ENCODE results near the gene PLXNA4.

Gene PLXNA4

DNA sequence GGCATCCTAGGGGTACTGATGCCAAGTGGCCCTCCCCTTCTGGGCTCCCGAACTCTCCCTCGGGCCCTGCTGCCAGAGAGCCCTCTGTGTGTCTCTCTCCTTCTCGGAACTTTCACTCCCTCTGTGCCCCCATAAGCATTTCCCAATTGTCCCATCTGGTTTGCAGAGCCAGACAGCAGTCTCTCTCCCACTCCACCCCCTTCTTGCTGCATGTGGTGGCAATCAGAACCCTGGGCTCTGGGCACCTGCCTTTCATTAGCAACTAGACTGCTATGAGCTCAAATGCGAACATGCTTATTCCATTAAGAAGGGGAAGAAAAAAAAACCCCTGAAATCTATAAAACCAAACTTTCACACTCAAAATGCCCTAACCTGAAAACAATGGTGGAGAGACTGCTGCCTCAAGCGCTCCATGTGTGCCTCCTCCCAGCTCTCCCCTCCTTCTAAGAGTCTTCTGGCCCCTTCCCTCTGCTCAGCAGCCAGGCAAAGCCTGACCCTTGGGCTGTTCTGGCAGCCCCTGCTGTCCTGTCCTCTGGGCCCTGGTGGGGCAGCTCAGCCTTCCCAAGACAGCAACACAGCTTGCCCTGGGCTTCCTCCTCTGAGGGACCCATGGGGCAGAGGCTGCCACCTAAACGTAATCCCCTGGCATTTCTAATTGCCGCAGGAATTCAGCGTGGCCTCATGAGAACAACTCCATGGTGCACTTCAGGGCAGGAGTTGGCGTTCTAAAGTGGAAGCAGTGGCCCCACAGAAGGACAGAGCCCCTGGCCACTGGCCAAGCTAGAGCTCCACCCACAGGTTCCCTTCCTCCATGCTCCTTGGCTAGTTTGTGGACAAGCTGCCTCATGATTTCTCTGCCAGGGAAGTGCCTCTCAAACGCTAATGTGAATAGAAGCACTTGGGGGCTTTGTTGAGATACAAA lies 415.4 kb downstream of the PLXNA4 start:
- no peak for DNase-seq

DNA sequence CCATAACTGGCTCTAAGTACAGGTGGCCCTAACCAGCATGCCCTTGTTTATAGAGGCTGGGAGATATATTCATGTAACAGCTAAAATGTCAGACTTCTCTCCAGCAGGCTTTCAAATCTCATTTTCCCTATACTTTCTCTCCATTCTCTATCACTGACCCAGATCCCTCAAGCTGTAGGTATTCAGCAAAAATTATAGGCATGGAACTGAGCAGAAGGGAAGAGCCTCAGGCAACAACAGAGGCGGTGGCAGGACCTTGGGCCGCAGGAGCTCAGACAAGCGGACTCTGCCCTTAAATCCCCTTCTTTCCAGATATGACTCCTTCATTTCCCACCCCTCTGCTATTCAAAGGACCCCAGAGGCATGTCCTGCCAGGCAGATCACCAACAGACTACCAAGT lies 417.4 kb downstream of the PLXNA4 start:
- DNase-seq, result no peak

DNA sequence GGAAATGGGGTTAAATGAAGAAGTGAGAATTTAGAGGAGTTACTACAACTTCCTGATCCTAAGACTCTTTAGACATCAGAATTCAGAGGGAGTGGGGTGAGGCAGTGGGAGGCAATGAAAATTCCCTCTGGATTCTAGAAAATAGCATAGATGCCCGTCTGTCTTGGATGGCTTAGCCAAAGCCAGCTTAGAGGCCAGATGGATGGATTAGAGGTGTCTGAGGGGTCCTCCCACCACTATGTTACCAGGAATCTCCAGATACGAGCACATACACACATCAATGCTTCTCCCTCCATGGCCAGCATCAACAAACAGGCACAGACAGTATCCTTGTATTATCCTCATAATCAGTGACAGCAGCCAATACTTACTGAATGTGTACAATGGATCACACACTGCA lies 418.1 kb downstream of the PLXNA4 start:
- DNase-seq, result no peak

DNA sequence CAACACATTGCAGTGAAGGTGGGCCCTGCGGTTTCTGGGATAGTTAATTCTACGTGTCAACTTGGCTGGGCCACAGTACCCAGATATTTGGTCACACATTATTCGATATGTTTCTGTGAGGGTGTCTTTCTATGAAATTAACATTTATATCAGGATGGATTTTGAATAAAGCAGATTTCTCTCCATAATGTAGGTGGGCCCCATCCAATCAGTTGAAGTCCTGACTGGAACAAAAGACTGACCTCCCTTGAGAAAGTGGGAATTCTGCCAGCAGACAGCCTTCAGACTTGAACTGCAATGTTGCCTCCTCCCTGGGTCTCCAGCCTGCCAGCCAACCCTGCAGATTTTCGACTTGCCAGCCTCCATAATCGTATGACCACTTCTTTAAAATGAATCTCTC lies 420.6 kb downstream of the PLXNA4 start:
- DNase-seq, result no peak

DNA sequence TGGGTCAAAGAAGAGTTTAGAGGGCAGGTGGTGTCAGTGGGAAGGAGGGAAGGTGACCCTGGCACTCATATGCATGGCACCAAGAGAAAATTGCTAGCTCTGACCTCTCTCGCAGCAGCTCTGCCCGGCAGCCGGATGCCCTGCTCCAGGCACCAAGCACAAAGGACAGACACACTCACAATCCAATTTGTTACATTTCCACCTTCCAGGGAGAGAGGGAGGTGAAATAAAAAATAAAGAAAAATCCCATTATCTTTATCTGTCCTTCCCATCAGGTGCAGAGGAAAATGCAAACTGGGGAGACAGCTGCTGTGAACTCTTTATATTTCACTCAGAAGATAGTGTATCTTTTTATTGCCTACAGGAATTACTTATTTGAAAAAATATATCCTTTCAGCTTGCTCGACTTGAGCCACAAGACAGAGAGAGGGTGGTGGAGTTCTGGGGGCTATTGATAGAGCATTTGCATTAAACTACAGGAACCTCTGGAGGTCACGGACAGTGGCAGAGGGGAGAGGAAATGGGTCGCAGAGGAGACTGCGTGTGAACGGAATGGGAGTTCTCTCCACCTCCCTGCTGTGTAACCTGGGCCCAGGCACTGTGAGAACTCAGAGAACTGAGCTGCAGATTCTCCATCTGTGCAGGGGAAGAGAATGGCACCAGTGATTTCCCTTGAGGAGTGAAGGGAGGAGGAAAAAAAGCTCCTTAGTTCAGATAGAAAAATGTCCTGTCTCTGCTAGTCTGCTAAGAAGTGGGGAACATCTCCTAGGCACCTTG lies 421.4 kb downstream of the PLXNA4 start:
- DNase-seq, result no peak

DNA sequence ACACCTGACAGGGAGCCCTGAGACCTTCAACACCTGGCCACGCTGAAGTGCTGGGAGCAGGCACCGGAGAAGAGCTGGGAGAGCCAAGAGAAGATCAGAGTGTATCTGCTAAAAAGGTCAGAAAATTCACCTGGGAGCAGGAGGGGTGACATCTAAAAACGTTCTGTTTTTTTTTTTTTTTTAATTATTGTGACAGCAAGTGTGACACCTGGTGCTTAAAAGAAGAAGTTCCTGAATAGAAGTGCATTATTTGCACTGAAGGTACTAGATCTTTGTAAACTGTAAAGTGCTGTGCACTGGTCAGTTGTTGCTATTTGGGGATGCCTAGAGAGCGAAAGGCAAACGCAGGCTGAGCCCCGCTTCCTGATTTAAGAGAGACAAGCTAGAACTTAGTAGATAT lies 422.0 kb downstream of the PLXNA4 start:
- no peak for DNase-seq

DNA sequence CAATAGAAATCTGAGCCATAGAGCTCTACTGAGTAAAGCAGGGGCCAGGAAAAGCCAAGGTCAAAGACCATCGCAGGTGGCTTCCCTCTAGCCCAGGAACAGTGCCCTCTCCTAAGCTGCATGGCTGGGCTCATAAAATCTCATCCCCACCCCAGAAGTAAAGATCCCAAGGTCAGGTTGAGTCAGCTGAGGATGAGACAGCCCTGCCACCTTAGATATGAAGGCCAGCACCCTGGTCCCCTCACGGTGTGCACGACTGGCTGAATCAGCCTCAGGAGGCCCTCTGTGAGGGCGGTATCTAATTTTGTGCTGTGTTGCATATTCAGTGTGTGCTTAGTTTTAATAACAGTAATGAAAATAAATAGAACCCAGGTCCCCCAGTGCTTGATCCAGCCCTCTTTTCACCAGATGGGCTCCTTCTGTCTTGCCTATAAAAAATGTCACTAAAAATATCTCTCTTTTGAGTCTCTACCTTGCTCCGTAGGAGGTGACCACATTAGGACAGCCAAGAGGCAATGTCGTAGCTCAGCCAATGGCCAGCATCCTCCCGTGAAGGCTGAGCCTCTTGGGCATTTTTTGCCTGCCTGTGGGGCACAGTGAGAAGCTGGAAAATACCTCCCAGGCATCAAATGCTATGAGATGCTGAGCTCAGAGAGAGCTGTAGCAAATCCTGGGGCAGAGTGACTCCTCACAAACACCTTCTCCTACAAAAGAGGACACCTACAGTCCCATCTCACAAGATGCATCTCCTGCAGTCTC lies 424.0 kb downstream of the PLXNA4 start:
- no peak for DNase-seq

DNA sequence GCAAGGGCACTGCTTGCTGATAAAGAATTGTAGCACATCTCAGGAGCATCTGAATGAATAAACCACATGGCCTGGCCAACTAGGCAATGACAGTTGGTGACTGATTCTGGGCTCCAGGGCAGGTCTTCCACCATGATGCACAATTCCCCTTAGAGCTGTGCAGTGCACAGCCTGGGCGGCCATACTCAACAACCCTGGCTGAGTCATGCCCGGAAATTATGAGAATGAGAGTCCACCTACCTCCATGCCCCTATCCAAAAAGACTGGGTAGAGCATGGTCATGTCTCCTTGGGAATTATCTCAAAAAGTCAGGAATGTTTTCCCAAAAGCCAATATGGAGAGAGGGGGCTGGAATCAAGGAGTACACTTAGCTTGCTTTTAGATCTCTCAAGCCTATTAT lies 425.6 kb downstream of the PLXNA4 start:
- DNase-seq, result no peak

DNA sequence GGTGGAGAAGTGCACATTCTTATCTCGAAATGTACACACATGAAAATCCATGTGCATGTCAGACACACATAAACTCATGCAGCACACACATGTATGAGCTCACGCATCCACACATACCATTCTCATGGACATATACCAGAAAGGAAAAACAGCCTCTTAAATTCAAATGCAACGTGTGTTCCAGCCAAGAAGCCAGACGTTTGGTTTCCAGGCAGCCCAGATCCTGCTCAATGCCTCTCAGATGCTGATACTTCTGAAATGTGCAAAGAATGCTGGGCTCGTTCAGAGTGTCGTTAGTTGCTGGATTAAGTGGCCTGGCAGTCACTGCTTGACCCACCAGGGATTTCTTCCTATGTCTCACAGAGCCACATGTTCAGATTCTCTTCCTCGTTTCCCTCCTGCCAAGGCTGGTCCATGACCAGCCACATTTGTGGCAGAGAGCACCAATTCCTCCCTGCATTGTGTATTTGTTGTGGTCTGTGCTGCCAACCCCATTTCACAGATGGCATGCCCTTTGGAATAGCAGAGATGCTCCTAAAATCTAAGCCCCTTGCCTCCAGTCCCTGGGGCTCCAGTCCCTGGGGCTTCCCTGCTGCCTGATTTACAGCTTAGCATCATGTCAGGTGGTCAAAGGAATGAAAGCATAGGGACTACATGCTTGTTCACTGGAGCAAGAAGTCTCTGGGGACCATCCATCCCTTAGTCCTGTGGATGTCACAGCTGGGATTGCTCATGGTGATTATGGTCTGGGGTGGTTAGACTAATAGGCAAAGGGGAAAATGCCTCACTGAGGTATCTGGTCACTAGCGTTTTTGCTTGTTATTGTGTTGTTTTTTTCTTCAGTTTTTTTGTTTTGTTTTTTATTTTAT lies 426.6 kb downstream of the PLXNA4 start:
- no peak for DNase-seq

DNA sequence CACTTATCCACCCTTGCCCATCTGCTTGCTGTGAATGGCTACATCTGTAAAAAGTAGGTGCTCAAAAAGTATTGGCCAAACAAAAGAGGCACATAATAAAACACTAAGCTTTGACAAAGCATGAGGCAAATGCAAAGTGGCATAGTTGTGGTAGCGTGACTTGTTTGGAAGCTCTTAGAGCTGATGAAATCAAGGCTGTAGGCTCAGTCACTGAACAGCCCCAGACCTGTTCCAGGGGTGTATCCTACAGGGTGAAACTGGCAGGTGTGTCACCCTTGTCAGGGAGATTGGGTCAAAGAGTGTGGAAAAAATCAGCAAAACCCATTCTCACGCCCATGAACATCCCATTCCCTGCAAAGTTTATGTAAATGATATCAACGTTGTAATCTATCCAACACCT lies 427.4 kb downstream of the PLXNA4 start:
- DNase-seq, result no peak

DNA sequence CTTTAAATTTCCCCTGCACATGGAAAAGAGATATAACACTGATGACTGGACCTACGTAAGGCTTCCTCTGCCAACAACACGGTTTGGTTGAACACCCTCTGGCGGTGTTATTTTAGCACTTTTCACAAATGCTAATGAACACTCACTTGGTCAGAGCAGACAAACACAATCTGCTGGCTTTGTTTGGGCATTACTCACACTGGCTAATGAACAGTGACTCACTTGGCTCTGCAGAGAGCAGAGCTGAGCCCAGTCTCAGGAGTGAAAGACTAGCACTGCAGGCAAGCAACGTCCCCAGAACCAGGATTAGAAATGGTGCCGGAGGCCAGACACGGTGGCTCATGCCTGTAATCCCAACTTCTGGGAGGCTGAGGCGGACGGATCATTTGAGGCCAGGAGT lies 430.8 kb downstream of the PLXNA4 start:
- no peak for DNase-seq

DNA sequence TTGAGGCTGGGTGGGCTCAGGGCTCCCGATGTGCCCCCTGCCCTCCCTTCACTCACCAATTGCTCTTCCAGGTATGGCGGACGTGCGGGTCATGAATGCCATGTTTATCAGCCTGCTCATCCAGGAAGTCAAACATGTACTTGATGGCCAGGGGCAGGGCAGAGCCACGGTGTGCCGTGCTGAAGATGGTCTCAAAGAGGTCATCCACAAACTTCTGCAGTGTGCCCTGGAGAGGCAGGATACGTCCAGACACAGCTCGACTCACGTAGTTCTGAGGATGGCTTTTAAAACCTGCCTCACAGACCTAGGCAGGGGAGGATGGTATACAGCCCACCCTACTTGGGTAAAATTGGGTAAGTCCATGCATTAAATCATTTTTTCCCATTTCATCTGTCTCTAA lies 431.2 kb downstream of the PLXNA4 start:
- no peak for DNase-seq

DNA sequence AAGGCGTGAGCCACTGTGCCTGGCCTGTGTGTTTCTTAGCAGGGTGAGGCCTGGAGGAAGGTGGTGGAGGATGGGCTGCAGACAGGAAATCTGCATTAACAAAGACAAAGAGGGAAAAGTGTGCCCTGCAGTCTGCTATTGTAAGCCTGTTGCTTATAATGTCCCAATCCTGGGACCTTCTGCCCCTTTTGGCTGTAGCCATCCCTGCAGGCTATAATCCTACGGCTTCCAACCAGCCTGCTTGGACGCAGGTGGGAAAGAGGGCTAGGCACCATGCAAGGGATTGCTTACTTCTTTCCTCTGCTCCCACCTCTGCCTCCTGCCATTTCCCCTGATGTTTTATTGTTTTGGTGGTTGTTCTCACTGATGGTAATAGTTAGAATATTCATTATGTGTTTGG lies 434.3 kb downstream of the PLXNA4 start:
- no peak for DNase-seq

DNA sequence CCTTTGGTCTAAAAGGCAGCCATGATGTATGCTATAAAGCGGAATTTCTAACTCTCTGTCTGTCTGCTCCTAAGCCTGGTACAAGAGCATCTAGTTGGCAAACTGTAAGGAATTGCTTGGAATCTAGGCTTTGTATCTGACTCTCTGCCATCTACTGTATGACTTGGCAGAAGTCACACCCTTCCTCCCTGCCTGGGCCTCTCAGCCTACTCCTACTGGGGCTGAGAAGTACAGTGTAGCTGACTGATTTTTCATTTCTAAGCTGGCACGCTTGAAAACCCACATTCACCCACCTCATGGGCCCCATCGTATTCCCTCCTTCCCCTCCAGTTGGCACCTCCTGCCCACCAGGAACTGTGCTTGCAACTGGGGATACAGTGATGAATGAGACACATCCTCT lies 435.2 kb downstream of the PLXNA4 start:
- DNase-seq, result no peak

DNA sequence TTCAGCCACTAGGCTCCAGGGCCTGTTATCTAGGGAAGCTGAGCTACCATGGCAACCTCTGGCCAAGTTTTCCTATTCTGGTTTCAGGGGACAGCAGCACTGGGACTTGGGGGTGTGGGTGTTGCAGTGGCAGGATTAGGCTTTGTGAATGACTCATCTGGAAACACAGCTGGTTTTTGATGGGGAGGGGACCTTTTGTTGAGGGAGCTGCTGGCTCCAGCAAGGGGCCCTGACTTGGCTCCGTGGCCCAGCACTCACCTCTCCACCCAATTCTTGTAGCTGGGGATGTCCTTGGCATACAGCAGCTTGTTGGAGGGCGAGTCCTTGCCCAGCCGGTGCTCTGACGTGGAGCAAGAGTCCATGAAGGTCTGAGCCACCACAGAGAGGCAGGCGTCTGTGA lies 435.9 kb downstream of the PLXNA4 start:
- no peak for DNase-seq

DNA sequence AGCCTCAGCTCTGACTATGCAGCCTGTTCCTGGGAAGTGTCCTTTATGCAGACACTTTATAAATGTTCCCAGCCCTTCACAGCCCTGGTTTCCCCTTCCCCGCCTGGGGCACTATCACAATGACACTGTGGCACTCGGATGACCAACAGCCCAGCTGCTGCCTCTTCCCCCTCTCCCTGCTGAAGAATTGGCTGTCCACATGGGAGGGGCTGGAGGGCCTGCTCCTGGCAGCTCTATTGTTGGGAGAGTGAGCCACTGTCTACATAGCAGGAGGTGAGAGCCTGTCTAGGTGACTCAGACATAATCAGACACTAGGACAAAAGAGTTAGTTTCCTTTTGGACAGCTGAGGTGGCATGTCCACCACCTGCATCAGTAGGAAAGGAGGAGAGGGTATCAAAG lies 437.5 kb downstream of the PLXNA4 start:
- DNase-seq, result no peak

DNA sequence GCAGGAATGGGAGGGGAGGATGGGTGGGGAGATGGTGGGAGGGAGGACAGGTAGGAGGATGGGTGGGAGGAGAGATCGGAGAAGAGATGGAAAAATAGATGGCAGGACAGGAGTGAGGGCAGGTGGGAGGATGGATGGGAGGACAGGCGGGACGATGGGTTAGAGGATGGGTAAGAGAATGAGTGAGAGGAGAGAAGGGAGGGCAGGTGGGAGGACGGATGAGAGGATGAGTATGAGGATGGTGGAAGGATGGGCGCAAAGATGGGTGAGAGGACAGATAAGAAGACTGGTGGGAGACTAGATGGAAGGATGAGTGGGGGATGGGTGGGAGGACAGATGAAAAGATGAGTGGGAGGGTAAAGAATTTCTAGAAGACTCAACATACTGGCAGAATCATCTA lies 438.6 kb downstream of the PLXNA4 start:
- no peak for DNase-seq

DNA sequence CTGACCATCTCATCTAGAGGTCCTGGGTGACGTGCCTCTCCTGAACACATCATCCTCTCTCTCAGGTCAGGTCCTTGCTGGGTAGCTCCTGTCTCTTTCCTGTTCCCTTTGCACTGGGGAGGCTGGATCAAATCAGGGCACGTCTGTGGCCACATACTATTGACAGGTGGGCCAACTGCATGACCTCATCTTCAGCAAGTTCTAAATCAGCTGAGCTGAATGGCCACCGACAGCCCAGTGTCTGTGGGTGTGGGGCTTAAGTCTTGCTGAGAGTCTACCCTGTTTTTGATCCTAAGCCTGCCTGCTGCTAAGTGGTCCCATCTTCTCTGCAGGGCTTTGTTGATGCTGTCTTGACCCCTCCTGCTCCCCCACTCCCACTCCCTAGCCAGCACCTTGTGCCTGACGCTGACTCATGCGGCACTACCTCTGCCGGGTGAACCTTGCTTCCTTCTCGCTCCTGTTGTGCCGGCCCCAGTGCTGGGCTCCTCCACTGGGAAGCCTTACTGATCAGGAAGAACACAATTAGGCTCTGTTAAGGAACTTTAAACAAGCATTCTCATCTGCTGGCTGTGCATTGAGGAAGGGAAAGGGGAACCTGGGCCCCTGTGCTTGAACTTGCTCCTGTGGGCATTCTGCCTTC lies 440.4 kb downstream of the PLXNA4 start:
- DNase-seq, result no peak

DNA sequence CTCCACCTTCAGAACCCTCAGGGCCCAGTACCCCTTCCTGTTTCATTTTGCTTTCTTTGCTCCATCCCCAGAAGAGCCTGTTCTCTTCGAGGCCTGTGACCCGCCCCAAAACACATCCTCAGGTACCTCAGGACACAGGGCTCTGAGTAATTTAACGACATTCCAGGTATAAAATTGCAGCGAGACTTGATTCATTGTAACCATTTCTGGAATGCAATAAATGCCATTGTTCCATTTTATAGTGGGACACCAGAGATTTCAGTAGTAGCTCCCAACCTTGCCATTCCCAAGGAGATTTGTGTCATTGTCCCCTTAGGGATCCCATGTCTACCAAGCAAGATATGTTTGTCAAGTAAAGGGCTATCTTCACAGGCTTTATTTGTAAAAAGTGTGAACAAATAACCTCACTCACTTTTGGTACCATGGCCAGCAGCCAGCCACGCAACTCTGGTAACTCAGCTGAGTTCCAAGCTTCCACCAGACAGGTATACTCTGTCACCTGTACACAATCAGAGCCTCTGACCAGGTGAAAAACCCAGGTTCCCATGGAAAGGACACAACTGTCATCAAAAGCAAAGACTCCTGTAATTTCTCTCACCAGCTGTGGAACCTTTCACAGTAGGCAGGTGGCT lies 441.3 kb downstream of the PLXNA4 start:
- DNase-seq, result no peak

DNA sequence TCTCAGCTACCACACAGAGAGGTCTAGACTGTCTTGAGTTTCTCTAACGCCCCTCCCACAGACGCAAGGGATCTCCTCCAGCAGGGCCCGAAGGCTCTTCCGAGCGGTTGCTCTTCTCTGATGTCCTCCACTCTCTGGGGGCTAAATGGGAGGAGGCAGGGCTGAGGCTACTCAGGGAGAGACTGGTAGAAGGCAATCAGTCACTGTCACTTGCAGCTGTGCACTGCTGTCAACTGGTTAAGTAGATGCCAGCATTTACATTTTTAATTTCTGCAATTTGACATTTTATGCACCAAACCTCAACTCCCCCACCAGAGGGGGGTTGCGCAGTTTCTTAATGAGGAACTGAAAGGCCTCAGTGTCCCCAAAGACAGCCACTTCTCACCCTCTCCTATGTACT lies 442.8 kb downstream of the PLXNA4 start:
- no peak for DNase-seq

DNA sequence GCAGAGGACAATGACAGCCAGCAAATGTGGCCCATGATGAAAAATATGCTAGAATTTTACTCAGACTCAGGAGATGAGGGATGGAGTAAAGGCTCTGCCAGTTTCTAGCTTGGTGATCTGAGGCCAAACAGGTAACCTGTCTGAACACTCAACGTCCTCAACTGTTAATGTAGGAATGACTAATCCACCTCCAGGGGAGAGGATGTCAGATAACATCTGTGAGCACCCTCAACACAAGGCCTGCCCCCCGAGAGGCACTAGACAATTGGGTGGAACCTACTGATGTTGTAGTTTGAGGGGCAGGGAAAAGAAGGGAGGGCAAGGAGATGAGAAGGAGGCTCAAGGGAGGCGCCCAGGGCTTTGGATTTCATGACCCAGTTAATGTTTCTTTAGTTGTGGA lies 445.1 kb downstream of the PLXNA4 start:
- no peak for DNase-seq

DNA sequence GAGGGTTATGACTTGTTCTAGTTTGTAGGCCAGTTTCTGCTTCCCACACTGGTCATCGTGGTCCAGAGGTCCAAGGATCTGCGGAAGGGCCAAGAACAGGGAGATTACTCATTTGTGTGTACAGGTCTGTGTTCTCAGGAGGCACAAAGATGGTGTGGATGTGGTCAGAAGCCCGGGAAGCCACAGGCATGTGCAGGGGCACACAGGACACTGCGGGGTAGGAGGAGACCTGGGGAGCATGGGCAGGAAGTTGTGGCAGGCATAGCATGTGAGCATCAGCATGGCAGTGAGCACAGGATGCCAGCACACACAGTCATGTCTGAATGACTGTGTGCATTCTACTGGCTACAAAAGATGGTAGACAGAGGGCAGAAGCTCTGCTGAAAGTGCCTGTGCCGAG lies 445.8 kb downstream of the PLXNA4 start:
- no peak for DNase-seq

All from stimulated activated CD4-positive, alpha-beta T cell treated with anti-CD3 and anti-CD28 coated beads, Interleukin-12 subunit alpha, Interleukin-12 subunit beta, amount 100 ng/mL, for 4 hours (primary cell).